SU-DHL-6 (cell line): ENCODE results near the gene ZNFX1.

Experiments used
- H2AFZ ChIP-seq: fragments of 200-600 bp; sonication (generic); 2 replicates; pipeline ENCODE4 v1.6.1; 2014; ENCODE audit warnings: low read depth, mild to moderate bottlenecking, moderate library complexity, mixed read lengths, antibody characterized with exemption, low read length; ENCODE audit not compliant: severe bottlenecking
- H3F3A ChIP-seq: fragments of 200-600 bp; shearing (Covaris generic); 2 replicates; pipeline ENCODE4 v1.6.0; 2016; ENCODE audit warnings: antibody characterized with exemption, mild to moderate bottlenecking; ENCODE audit not compliant: insufficient read depth
- H3K27ac ChIP-seq: fragments of 200-600 bp; sonication (generic); 2 replicates; pipeline ENCODE4 v1.5.1; 2016; ENCODE audit warnings: low read depth, mild to moderate bottlenecking, low read length, moderate library complexity, mixed read lengths
- H3K27me3 ChIP-seq: fragments of 200-600 bp; sonication (generic), shearing (Covaris generic); 2 replicates; pipeline ENCODE4 v1.6.0; 2014; ENCODE audit warnings: mild to moderate bottlenecking, low read length
- H3K36me3 ChIP-seq: fragments of 200-600 bp; sonication (generic); 2 replicates; pipeline ENCODE4 v1.6.1; 2014; ENCODE audit warnings: mild to moderate bottlenecking, low read length, mixed read lengths
- H3K4me2 ChIP-seq: fragments of 300-600, 200-600 bp; shearing (Covaris generic), sonication (generic); 2 replicates; pipeline ENCODE4 v1.6.0; 2014; ENCODE audit warnings: low read length, low read depth, mild to moderate bottlenecking; ENCODE audit not compliant: poor library complexity, severe bottlenecking
- H3K4me3 ChIP-seq: fragments of 200-600 bp; sonication (generic); 2 replicates; pipeline ENCODE4 v1.5.1; 2014; ENCODE audit warnings: antibody characterized with exemption, low read length, mild to moderate bottlenecking, mixed read lengths; ENCODE audit not compliant: insufficient read depth, poor library complexity, severe bottlenecking
- H3K79me2 ChIP-seq: fragments of 200-600 bp; sonication (generic); 2 replicates; pipeline ENCODE4 v1.6.1; 2014; ENCODE audit warnings: mild to moderate bottlenecking, low read length, moderate library complexity; ENCODE audit not compliant: insufficient read depth
- H3K9ac ChIP-seq: fragments of 200-600 bp; sonication (generic); 2 replicates; pipeline ENCODE4 v1.7.0; 2014; ENCODE audit warnings: mild to moderate bottlenecking, low read length
- H3K9me2 ChIP-seq: fragments of 200-600 bp; sonication (generic); replicated peaks from 2 replicates; pipeline ENCODE4 v1.6.1; 2014; ENCODE audit warnings: low read length; ENCODE audit not compliant: insufficient read depth
- H3K9me3 ChIP-seq: fragments of 200-600 bp; sonication (generic); 2 replicates; pipeline ENCODE4 v1.6.1; 2014; ENCODE audit warnings: low read length, mixed read lengths; ENCODE audit not compliant: insufficient read depth
- H4K20me1 ChIP-seq: fragments of 200-600 bp; sonication (generic); 2 replicates; pipeline ENCODE4 v1.6.1; 2014; ENCODE audit warnings: low read depth, mild to moderate bottlenecking, antibody characterized with exemption, low read length, moderate library complexity, mixed read lengths
- CTCF ChIP-seq: fragments of 200-600 bp; sonication (generic); IDR thresholded peaks from one replicate; pipeline ENCODE4 v1.5.1; 2017; ENCODE audit warnings: antibody characterized with exemption, mild to moderate bottlenecking, low read length, moderate library complexity; ENCODE audit not compliant: insufficient read depth, poor library complexity, severe bottlenecking
- EZH2phosphoT487 ChIP-seq: fragments of 200-600 bp; sonication (generic), shearing (Covaris generic); conservative IDR thresholded peaks from 2 replicates; pipeline ENCODE4 v1.6.1; 2018; ENCODE audit warnings: mild to moderate bottlenecking, antibody characterized with exemption, low read length, moderate library complexity, mixed read lengths

Gene ZNFX1

GRCh38 chr20:49275216-49275615, 2.6 kb downstream of the ZNFX1 start:
- TF ChIP-seq EZH2phosphoT487, result no peak
- no peak for TF ChIP-seq CTCF
- H2AFZ ChIP-seq, result no peak overlapping the region
- H3F3A ChIP-seq, result peaks cover 31% of the 10 kb centered on the region
- H3K4me2 ChIP-seq, result peak overlapping the region; percentile 79
- no peak overlapping the region for H3K4me3 ChIP-seq
- H3K9me3 ChIP-seq, result no peaks in the 10 kb centered on the region
- no peaks in the 10 kb centered on the region for H3K9me2 ChIP-seq
- H4K20me1 ChIP-seq, result peaks cover 8% of the 10 kb centered on the region; the same call in 1 of the 2 replicates
- no peak overlapping the region; the same call in 1 of the 2 replicates for H3K27ac ChIP-seq
- peaks cover 54% of the 10 kb centered on the region for H3K79me2 ChIP-seq
- no peak overlapping the region for H3K9ac ChIP-seq
- H3K27me3 ChIP-seq, result no peaks in the 10 kb centered on the region
- H3K36me3 ChIP-seq, result peaks cover 24% of the 10 kb centered on the region

- H3K9me3 ChIP-seq, result no peaks in the 10 kb centered on the region
- no peak overlapping the region for H3K4me2 ChIP-seq
- TF ChIP-seq CTCF (no peak), EZH2phosphoT487 (no peak)
- H3K4me3 ChIP-seq, result no peak overlapping the region
- peaks cover 53% of the 10 kb centered on the region for H3K79me2 ChIP-seq
- H3K9me2 ChIP-seq, result no peaks in the 10 kb centered on the region
- H3F3A ChIP-seq, result peaks cover 17% of the 10 kb centered on the region
- H2AFZ ChIP-seq, result no peak overlapping the region
- H3K27ac ChIP-seq, result no peak overlapping the region
- no peak overlapping the region for H3K9ac ChIP-seq
- H4K20me1 ChIP-seq, result no peaks in the 10 kb centered on the region
- H3K36me3 ChIP-seq, result peaks cover 15% of the 10 kb centered on the region
- H3K27me3 ChIP-seq, result no peaks in the 10 kb centered on the region
These were observed 4.1 kb downstream of the ZNFX1 start for GRCh38 chr20:49273696-49274277.

GRCh38 chr20:49272654-49273053, 5.2 kb downstream of the ZNFX1 start:
- H3K36me3 ChIP-seq, result peaks cover 18% of the 10 kb centered on the region
- H2AFZ ChIP-seq, result no peak overlapping the region
- no peaks in the 10 kb centered on the region for H3K27me3 ChIP-seq
- H4K20me1 ChIP-seq, result no peaks in the 10 kb centered on the region; the same call in 1 of the 2 replicates
- H3K9ac ChIP-seq, result no peak overlapping the region
- no peak overlapping the region for H3K4me3 ChIP-seq
- H3K4me2 ChIP-seq, result no peak overlapping the region
- no peaks in the 10 kb centered on the region for H3K9me2 ChIP-seq
- TF ChIP-seq CTCF (no peak), EZH2phosphoT487 (no peak)
- peaks cover 20% of the 10 kb centered on the region; the same call in 1 of the 2 replicates for H3F3A ChIP-seq
- H3K27ac ChIP-seq, result no peak overlapping the region
- no peaks in the 10 kb centered on the region for H3K9me3 ChIP-seq
- H3K79me2 ChIP-seq, result peaks cover 60% of the 10 kb centered on the region
